Hematopoietic multipotent progenitor cell treated with erythropoietin and hydrocortisone succinate and interleukin-3 and kit ligand, for 4 days (in vitro differentiated cells): ENCODE results near the gene ASTN2.
A peak's percentile ranks its signal among the peaks of the same experiment; 100 is the strongest.
"Not testable (repeated sequence)": the region's sequence is repeated elsewhere in the genome, so short reads cannot be mapped to it uniquely, and the experiment has no call there.

Experiments
- DNase-seq: peaks from one replicate; pipeline ENCODE4 v3.0.0-alpha.2; 2015

ASTN2 gene

GRCh38 chr9:116464987-116465571, 949.8 kb downstream of the ASTN2 start:
- peak; percentile 96 for DNase-seq

- no peak for DNase-seq
Measured at GRCh38 chr9:116464423-116464822, 950.4 kb downstream of the ASTN2 start.

GRCh38 chr9:116461632-116462031, 953.2 kb downstream of the ASTN2 start:
- DNase-seq = no peak

- no peak for DNase-seq
Measured at GRCh38 chr9:116460026-116460425, 954.8 kb downstream of the ASTN2 start.

GRCh38 chr9:116459576-116459975, 955.3 kb downstream of the ASTN2 start:
- DNase-seq = no peak

GRCh38 chr9:116456490-116457088, 958.3 kb downstream of the ASTN2 start:
- DNase-seq = no peak

GRCh38 chr9:116454539-116454938, 960.3 kb downstream of the ASTN2 start:
- not testable (repeated sequence) for DNase-seq

GRCh38 chr9:116453785-116454184, 961.1 kb downstream of the ASTN2 start:
- DNase-seq = no peak

- DNase-seq = no peak
Measured at GRCh38 chr9:116452634-116453033, 962.2 kb downstream of the ASTN2 start.

- no peak for DNase-seq
Measured at GRCh38 chr9:116452227-116452626, 962.6 kb downstream of the ASTN2 start.

GRCh38 chr9:116451500-116452115, 963.2 kb downstream of the ASTN2 start:
- peak; percentile 29 for DNase-seq

GRCh38 chr9:116450378-116451139, 964.3 kb downstream of the ASTN2 start:
- DNase-seq = peak; percentile 43

- no peak for DNase-seq
Measured at GRCh38 chr9:116449949-116450348, 964.9 kb downstream of the ASTN2 start.

GRCh38 chr9:116448431-116448830, 966.4 kb downstream of the ASTN2 start:
- no peak for DNase-seq

- DNase-seq = peak; percentile 67
Measured at GRCh38 chr9:116447934-116448333, 966.9 kb downstream of the ASTN2 start.

- no peak for DNase-seq
Measured at GRCh38 chr9:116442528-116442927, 972.3 kb downstream of the ASTN2 start.

GRCh38 chr9:116437411-116438370, 977.2 kb downstream of the ASTN2 start:
- DNase-seq = no peak

- DNase-seq = no peak
Measured at GRCh38 chr9:116436121-116436520, 978.7 kb downstream of the ASTN2 start.

GRCh38 chr9:116435706-116436105, 979.2 kb downstream of the ASTN2 start:
- no peak for DNase-seq

- DNase-seq = no peak
Measured at GRCh38 chr9:116434314-116434713, 980.5 kb downstream of the ASTN2 start.

- no peak for DNase-seq
Measured at GRCh38 chr9:116432051-116432450, 982.8 kb downstream of the ASTN2 start.

- no peak for DNase-seq
Measured at GRCh38 chr9:116430849-116431248, 984.0 kb downstream of the ASTN2 start.

GRCh38 chr9:116425244-116425643, 989.6 kb downstream of the ASTN2 start:
- DNase-seq = no peak
